Measurements from ENCODE around the gene FKBP11.

GRCh38 chr12:48883305-48884161 lies 41.8 kb downstream of the FKBP11 start:
- no peak for TF ChIP-seq CTCF (IDR thresholded peaks at IDR 0.05)
- no peak for TF ChIP-seq POLR2A (IDR thresholded peaks at IDR 0.05)
- no peak for TF ChIP-seq POLR2AphosphoS5 (IDR thresholded peaks at IDR 0.05)
- no peak for TF ChIP-seq EP300 (IDR thresholded peaks at IDR 0.05; ENCODE audit: low read depth)

All from transverse colon (tissue), 4 donors.